IPS DF 19.7 (cell line): ENCODE data around the gene CEP57L1.
"Not testable (repeated sequence)": the region's sequence is repeated elsewhere in the genome, so short reads cannot be mapped to it uniquely, and the experiment has no call there.

Experiments
- DNase-seq: peaks from one replicate; pipeline ENCODE4 v3.0.0-alpha.2; 2013; ENCODE audit warnings: low read depth, low spot score

The CEP57L1 gene

DNA sequence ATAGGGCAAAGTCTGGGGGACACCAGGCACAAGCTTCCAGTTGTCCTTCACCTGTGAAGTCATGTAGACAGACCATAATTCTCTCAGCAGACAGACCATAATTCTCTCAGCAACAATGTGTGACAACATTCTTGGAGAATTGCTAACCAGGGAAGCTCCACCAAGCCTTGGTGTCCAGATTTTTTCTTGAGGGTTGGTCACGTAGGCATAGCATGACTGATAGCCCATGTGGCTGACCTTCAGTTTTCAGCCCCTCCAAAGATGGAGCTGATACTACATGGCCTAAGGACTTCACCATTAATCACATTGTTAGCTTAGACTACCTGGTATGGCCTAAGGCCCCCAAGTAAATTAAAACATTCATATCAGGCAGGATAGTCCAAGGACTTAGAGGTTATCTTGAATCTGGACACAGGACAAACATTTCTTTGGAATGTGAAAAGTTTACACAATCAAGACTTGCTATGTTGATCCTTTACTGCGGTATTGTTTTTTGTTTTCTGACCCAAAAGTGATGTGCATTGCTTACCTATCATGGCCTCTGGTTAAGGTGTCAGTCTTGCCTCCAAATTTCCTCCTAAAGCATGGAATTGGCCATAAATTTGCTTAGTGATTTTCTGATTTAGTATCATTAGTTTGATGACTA is 76.9 kb downstream of the CEP57L1 start:
- no peak for DNase-seq

- no peak for DNase-seq
These were observed 79.6 kb downstream of the CEP57L1 start for GRCh38 chr6:109174916-109175315.

GRCh38 chr6:109178921-109179320 is 83.6 kb downstream of the CEP57L1 start:
- DNase-seq, result no peak

DNA sequence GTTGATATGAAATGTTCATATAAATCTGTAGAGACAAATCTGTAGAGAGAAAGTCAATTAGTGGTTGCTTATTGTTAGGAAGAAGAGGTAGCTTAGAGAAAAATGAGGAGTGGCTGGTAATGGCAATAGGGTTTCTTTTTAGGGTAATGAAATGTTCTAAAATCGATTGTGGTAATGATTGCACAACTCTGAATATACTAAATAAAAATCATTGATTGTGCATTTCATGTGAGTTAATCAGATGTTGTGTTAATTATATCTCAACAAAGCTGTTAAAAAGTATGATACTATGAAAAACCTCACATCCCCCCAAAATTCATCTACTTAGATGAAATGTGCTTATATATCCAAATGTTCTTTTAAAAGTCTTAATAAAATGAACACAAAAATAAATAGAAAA is 84.2 kb downstream of the CEP57L1 start:
- DNase-seq, result no peak

- no peak for DNase-seq
These were observed 87.3 kb downstream of the CEP57L1 start for GRCh38 chr6:109182578-109182977.

DNA sequence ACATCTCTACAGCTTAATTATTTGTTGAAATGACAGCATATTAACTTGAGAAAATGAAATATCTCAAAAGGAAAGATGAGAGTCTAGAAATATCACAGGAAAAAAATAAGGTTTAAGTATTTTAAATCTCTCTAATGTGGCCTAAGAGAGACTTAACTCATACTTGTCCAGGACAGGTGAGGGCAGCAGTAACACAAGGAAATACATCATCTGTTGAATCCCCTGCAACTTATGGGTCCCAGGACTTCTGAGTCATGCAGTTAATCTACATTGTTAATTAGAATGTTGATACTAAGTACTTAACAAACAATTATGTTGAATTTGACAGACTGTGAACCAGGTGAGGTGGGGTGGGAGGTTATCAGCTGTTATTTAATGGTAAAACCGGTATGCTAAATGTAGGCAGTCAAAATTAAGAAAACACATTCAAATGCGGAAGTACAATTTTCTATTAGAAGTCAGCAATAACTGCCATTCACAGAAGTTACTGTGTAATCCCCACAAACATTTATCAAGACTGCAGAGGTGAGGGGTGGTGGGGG is 87.9 kb downstream of the CEP57L1 start:
- DNase-seq, result peak; percentile 25

- no peak for DNase-seq
These were observed 89.3 kb downstream of the CEP57L1 start for GRCh38 chr6:109184638-109185037.

GRCh38 chr6:109186012-109186411 is 90.7 kb downstream of the CEP57L1 start:
- no peak for DNase-seq

DNA sequence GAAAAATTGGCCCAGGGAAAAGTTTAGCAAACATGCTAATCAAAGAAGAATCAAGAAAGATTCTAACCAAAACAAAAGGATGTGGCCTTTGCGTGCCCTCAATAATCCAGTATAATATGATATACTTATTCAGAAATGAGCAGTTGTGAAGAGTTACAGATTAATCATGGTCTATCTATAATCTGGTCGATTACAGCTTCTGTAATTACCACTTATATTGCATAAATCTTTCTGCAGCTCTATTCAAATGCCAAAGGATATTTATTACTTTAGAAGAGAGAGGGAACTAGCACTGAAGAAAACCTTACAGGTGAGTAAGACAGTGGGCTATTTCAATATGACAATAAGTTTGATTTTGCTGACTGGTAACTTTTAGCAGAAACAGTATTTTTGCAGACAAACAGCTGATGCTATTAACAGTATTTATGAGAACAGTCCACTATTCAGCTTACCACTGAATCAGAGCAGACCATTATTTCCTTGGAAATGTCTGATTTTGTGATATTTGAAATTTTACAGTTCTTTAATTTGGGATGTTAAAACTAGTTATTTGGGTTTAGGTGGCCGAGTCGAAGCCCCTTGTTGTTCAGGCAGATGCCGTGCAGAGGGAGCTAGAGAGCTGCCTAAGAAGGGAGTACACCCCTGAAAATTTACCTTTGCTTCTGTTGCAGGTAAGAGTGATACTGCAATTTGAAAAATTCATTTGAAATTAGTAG is 92.2 kb downstream of the CEP57L1 start:
- no peak for DNase-seq

- DNase-seq, result no peak
These were observed 92.8 kb downstream of the CEP57L1 start for GRCh38 chr6:109188115-109188411.

DNA sequence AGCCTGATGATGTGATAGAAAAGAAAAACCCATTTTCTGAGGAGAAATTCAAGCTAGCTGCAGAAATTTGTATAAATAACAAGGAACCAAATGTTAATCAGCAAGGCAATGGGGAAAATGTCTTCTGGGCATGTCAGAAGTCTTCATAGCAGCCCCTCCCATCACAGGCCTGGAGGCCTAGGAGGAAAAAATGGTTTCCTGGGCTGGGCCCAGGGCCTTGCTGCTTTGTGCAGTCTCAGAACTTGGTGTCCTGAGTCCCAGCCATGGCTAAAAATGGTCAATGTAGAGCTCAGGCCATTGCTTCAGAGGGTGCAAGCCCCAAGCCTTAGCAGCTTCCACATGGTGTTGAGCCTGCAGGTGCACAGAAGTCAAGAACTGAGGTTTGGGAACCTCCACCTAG is 96.1 kb downstream of the CEP57L1 start:
- DNase-seq, result not testable (repeated sequence)

DNA sequence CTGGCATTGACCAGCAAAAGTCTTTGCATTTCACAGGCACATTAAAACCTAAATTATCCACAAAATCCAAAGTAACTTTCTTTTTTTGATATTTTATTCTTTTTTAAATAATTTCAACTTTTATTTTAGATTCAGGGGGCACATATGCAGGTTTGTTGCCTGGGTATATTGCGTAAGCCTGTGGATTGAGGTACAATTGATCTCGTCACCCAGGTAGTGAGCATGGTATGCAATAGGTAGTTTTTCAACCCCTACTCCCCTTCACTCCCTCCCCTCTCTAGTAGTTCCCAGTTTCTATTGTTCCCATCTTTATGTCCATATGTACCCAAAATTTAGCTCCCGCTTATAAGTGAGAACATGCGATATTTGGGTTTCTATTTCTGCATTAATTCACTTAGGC is 97.6 kb downstream of the CEP57L1 start:
- DNase-seq, result no peak

DNA sequence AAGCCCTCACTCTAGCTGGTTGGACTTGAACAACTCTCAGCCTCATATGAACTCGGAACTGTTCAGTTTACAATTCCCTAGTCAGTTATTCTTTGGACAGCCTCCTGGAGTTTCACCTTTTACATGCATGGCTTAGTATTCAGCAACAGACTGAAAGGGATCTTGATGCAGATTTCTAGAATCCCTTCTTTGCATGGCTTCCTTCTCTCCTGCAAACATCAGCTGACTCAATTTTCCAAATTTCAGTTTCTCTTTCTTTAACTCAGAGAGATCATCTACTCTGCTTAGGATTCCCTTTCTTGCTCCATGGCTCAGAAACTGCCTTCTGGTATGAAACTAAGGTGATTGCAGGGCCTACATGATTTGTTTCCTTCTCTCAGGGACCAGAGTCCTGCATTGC is 99.6 kb downstream of the CEP57L1 start:
- no peak for DNase-seq

- no peak for DNase-seq
These were observed 101.8 kb downstream of the CEP57L1 start for GRCh38 chr6:109197061-109197460.

DNA sequence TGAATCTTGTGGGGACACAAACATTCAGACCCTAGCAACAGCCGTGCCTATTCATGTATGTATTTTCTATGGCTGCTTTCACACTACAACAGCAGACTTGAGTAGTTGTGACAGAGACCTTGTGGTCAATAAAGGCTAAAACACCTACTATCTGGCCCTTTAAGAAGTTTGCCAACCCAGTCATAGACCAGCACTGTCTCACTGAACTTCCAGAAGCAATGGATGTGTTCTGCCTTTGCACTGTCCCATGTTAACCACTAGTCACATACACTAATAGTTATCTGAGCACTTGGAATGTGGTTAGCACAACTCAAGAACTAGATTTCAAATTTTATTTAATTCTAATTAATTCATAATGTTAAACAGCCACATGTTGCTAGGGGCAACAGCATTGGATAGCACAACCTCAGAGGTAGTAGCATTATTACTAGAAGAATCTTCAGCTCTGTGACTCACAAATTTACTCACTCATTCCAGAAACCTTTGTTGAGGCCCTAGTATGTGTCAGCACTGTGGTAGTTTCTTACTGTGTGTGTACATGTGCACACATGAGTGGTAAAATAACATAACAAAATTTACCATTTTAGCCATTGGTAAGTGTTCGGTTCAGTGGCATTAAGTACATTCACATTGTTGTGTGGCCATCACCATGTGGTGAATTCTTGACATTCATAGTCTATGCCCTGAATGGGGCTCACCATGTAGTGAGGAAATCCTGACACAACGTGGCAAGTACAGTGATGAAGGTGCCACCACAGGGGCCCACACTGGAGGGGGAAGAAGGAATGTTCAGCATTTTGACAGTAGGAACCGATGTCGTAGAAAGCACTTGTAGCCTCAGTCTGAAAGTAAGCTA is 107.3 kb downstream of the CEP57L1 start:
- DNase-seq, result no peak

DNA sequence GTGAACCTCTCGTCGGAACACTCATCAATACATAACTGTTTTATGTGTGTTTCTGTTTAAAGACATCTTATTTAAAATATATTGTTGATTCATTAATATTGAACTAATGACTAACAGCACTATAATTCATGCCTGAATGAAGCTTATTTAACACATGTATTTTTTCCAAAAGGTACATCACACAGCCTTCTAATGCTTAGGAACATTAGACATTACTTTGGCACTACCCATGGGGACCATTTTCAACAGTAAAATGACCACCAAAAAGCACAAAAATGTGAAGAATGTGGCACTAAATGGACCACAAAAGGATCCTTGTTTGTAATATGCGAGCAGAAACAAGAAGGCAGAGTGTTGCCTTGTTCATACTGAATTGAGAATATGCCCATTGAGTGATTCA is 109.2 kb downstream of the CEP57L1 start:
- no peak for DNase-seq

GRCh38 chr6:109212683-109213082 is 117.4 kb downstream of the CEP57L1 start:
- DNase-seq, result no peak
